Activated naive CD4-positive, alpha-beta T cell treated with anti-CD3 and anti-CD28 coated beads, Interleukin-2, amount 50 U/mL, for 72 hours (primary cell): Measurements from ENCODE around the gene NR3C2. TPM values are rescaled to one million over a fixed set of nuclear protein-coding genes. Genes with fewer than 3 reads are reported as not detected.

Experiments
- ATAC-seq, 2 donors: fragments of 150-1000 bp; cut with Tn5 transposase; 2 replicates each; pipeline ENCODE4 v1.10.0; 2021; ENCODE audit warnings: mild to moderate bottlenecking in 2 of 2, moderate library complexity in 2 of 2
- DNase-seq, 2 donors: peaks; one replicate each; pipeline ENCODE4 v3.0.0; 2021 to 2022; ENCODE audit warnings: low spot score in 2 of 2
- H3K27ac Mint-ChIP-seq, 2 donors: one replicate each; pipeline ENCODE4 v1.8.0; 2022; ENCODE audit warnings: mild to moderate bottlenecking in 2 of 2, mixed read lengths in 2 of 2
- H3K36me3 Mint-ChIP-seq, 2 donors: one replicate each; pipeline ENCODE4 v1.8.0; 2022; ENCODE audit warnings: mixed read lengths in 2 of 2
- H3K9me3 Mint-ChIP-seq, 2 donors: one replicate each; pipeline ENCODE4 v1.8.0; 2022; ENCODE audit warnings: mixed read lengths in 2 of 2
- total RNA-seq, 2 donors: library from RNA; stranded (reverse); gene quantifications; one replicate each; pipeline ENCODE4 v1.2.3, GENCODE V29; 2022

NR3C2 gene
- total RNA-seq, 2 donors from 2014 or later, result 6.0 to 7.1 TPM

- ATAC-seq (no peak), DNase-seq (no peak)
- H3K27ac Mint-ChIP-seq, result no peak overlapping the region
- H3K9me3 Mint-ChIP-seq, result no peaks in the 10 kb centered on the region
- H3K36me3 Mint-ChIP-seq, result no peaks in the 10 kb centered on the region
Measured at GRCh38 chr4:148240241-148240640, 202.0 kb downstream of the NR3C2 start.

GRCh38 chr4:148239494-148239985 lies 202.7 kb downstream of the NR3C2 start:
- Mint-ChIP-seq H3K9me3 (no peaks in the 10 kb centered on the region), H3K27ac (no peak overlapping the region), H3K36me3 (no peaks in the 10 kb centered on the region)
- ATAC-seq, result no peak
- DNase-seq, result no peak

- Mint-ChIP-seq H3K27ac (no peak overlapping the region), H3K9me3 (no peaks in the 10 kb centered on the region), H3K36me3 (no peaks in the 10 kb centered on the region)
- ATAC-seq, result no peak
- no peak for DNase-seq
Measured at GRCh38 chr4:148238811-148239493, 203.3 kb downstream of the NR3C2 start.

GRCh38 chr4:148238086-148238485 lies 204.1 kb downstream of the NR3C2 start:
- DNase-seq (no peak), ATAC-seq (no peak)
- Mint-ChIP-seq H3K36me3 (peaks cover under 1 to 3% of the 10 kb centered on the region in 2 donors), H3K9me3 (peaks cover 0 to 4% of the 10 kb centered on the region in 2 donors), H3K27ac (no peak overlapping the region)

GRCh38 chr4:148235809-148236208 lies 206.4 kb downstream of the NR3C2 start:
- no peak for ATAC-seq
- Mint-ChIP-seq H3K27ac (no peak overlapping the region), H3K36me3 (peaks cover 8 to 9% of the 10 kb centered on the region in 2 donors), H3K9me3 (peaks cover 0 to 9% of the 10 kb centered on the region in 2 donors)
- DNase-seq, result no peak

- Mint-ChIP-seq H3K27ac (no peak overlapping the region), H3K36me3 (peaks cover 8 to 9% of the 10 kb centered on the region in 2 donors), H3K9me3 (peaks cover 0 to 9% of the 10 kb centered on the region in 2 donors)
- DNase-seq, result no peak
- ATAC-seq, result no peak
Measured at GRCh38 chr4:148229798-148230197, 212.4 kb downstream of the NR3C2 start.

- Mint-ChIP-seq H3K36me3 (peaks cover 8 to 9% of the 10 kb centered on the region in 2 donors), H3K9me3 (peaks cover 0 to 9% of the 10 kb centered on the region in 2 donors), H3K27ac (no peak overlapping the region)
- DNase-seq, result no peak
- ATAC-seq, result no peak
Measured at GRCh38 chr4:148229028-148229427, 213.2 kb downstream of the NR3C2 start.

GRCh38 chr4:148227147-148227546 lies 215.1 kb downstream of the NR3C2 start:
- Mint-ChIP-seq H3K36me3 (no peaks in the 10 kb centered on the region), H3K9me3 (no peaks in the 10 kb centered on the region), H3K27ac (no peak overlapping the region)
- no peak for DNase-seq
- no peak for ATAC-seq

- no peak overlapping the region for H3K27ac Mint-ChIP-seq
- H3K36me3 Mint-ChIP-seq, result no peaks in the 10 kb centered on the region
- DNase-seq, result no peak
- ATAC-seq, result no peak
- H3K9me3 Mint-ChIP-seq, result no peaks in the 10 kb centered on the region
Measured at GRCh38 chr4:148226341-148226740, 215.9 kb downstream of the NR3C2 start.

GRCh38 chr4:148225639-148226038 lies 216.6 kb downstream of the NR3C2 start:
- Mint-ChIP-seq H3K9me3 (no peaks in the 10 kb centered on the region), H3K36me3 (no peaks in the 10 kb centered on the region), H3K27ac (no peak overlapping the region)
- no peak for ATAC-seq
- no peak for DNase-seq

GRCh38 chr4:148224476-148224875 lies 217.7 kb downstream of the NR3C2 start:
- Mint-ChIP-seq H3K36me3 (no peaks in the 10 kb centered on the region), H3K27ac (no peak overlapping the region), H3K9me3 (no peaks in the 10 kb centered on the region)
- DNase-seq (no peak), ATAC-seq (no peak)

- ATAC-seq (no peak), DNase-seq (no peak)
- no peaks in the 10 kb centered on the region for H3K36me3 Mint-ChIP-seq
- H3K9me3 Mint-ChIP-seq, result no peaks in the 10 kb centered on the region
- no peak overlapping the region for H3K27ac Mint-ChIP-seq
Measured at GRCh38 chr4:148222991-148223660, 219.1 kb downstream of the NR3C2 start.

- Mint-ChIP-seq H3K9me3 (no peaks in the 10 kb centered on the region), H3K27ac (peak overlapping the region; percentile 23 to 48)
Measured at GRCh38 chr4:148216866-148217814, 225.1 kb downstream of the NR3C2 start.

GRCh38 chr4:148216321-148216720 lies 225.9 kb downstream of the NR3C2 start:
- no peak for ATAC-seq
- Mint-ChIP-seq H3K9me3 (no peaks in the 10 kb centered on the region), H3K27ac (peak overlapping the region in 1 of 2 donors; percentile 48), H3K36me3 (no peaks in the 10 kb centered on the region)
- DNase-seq, result no peak

More at GRCh38 chr4:148216866-148217814, 225.1 kb downstream of the NR3C2 start:
- no peaks in the 10 kb centered on the region for H3K36me3 Mint-ChIP-seq
- DNase-seq (no peak), ATAC-seq (peak; percentile 69 to 78)

GRCh38 chr4:148215202-148215601 lies 227.0 kb downstream of the NR3C2 start:
- H3K36me3 Mint-ChIP-seq, result no peaks in the 10 kb centered on the region
- H3K27ac Mint-ChIP-seq, result peak overlapping the region in 1 of 2 donors; percentile 12
- no peaks in the 10 kb centered on the region for H3K9me3 Mint-ChIP-seq
- DNase-seq (no peak), ATAC-seq (no peak)

GRCh38 chr4:148214529-148215166 lies 227.6 kb downstream of the NR3C2 start:
- Mint-ChIP-seq H3K9me3 (no peaks in the 10 kb centered on the region), H3K36me3 (no peaks in the 10 kb centered on the region), H3K27ac (peak overlapping the region in 1 of 2 donors; percentile 12)
- no peak for ATAC-seq
- DNase-seq, result no peak
